ENCODE measurements around the gene EFCAB12.
A peak's percentile ranks its signal among the peaks of the same experiment; 100 is the strongest.

GRCh38 chr3:129418041-129418973 lies 10.1 kb downstream of the EFCAB12 start:
- TF ChIP-seq, protein P1, sequence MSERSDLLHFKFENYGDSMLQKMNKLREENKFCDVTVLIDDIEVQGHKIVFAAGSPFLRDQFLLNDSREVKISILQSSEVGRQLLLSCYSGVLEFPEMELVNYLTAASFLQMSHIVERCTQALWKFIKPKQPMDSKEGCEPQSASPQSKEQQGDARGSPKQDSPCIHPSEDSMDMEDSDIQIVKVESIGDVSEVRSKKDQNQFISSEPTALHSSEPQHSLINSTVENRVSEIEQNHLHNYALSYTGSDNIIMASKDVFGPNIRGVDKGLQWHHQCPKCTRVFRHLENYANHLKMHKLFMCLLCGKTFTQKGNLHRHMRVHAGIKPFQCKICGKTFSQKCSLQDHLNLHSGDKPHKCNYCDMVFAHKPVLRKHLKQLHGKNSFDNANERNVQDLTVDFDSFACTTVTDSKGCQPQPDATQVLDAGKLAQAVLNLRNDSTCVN (CRISPR knock-in tag; IDR thresholded peaks at IDR 0.05; ENCODE audit: borderline replicate concordance): no peak
- TF ChIP-seq NR2C2 (CRISPR knock-in tag; IDR thresholded peaks at IDR 0.05; ENCODE audit: borderline replicate concordance) (0 out of 2 replicates have a peak, but pooled peaks have one; percentile 48), ZNF431 (CRISPR knock-in tag; IDR thresholded peaks at IDR 0.05; ENCODE audit: borderline replicate concordance, low read depth) (no peak), CTCF (CRISPR knock-in tag; IDR thresholded peaks at IDR 0.05) (peak; percentile 52), ZNF704 (CRISPR knock-in tag; IDR thresholded peaks at IDR 0.05; ENCODE audit: borderline replicate concordance) (no peak), NFE2L2 (IDR thresholded peaks at IDR 0.05; ENCODE audit: low read length) (no peak), RAD21 (CRISPR knock-in tag; IDR thresholded peaks at IDR 0.05) (no peak; the same call in 1 of the 2 replicates)

Measured in HepG2 (cell line).